H9 (cell line): ENCODE results near the gene RBFOX2. TPM values are rescaled to one million over a fixed set of nuclear protein-coding genes. Genes with fewer than 3 reads are reported as not detected.
"Not testable (repeated sequence)": the region's sequence is repeated elsewhere in the genome, so short reads cannot be mapped to it uniquely, and the experiment has no call there.

Experiments
- DNase-seq: peaks from one replicate; pipeline ENCODE4 v3.0.0-alpha.2; 2017
- H2AFZ ChIP-seq: one replicate; pipeline ENCODE4 v1.6.1; 2013; ENCODE audit warnings: mild to moderate bottlenecking, low read length, control low read depth, moderate library complexity
- H2AK5ac ChIP-seq: 2 replicates; pipeline ENCODE4 v1.6.1; 2013; ENCODE audit warnings: low read length, control low read depth, mixed read lengths; ENCODE audit not compliant: insufficient read length
- H2BK120ac ChIP-seq: one replicate; pipeline ENCODE4 v1.6.1; 2013; ENCODE audit warnings: low read depth, mild to moderate bottlenecking, low read length, control low read depth, inconsistent platforms; ENCODE audit not compliant: poor library complexity, severe bottlenecking
- H2BK12ac ChIP-seq: 2 replicates; pipeline ENCODE4 v1.6.1; 2013; ENCODE audit warnings: low read length, control low read depth, mixed read lengths, low read depth; ENCODE audit not compliant: insufficient read length
- H2BK15ac ChIP-seq: 2 replicates; pipeline ENCODE4 v1.6.1; 2013; ENCODE audit warnings: low read depth, low read length, control low read depth
- H2BK20ac ChIP-seq: one replicate; pipeline ENCODE4 v1.6.1; 2013; ENCODE audit warnings: low read depth, mild to moderate bottlenecking, low read length, control low read depth, inconsistent platforms; ENCODE audit not compliant: poor library complexity, severe bottlenecking
- H2BK5ac ChIP-seq: 2 replicates; pipeline ENCODE4 v1.6.1; 2013; ENCODE audit warnings: low read length, control low read depth, mixed read lengths; ENCODE audit not compliant: insufficient read length
- H3K14ac ChIP-seq: 2 replicates; pipeline ENCODE4 v1.6.1; 2013; ENCODE audit warnings: low read length, control low read depth; ENCODE audit not compliant: insufficient read depth
- H3K18ac ChIP-seq: 2 replicates; pipeline ENCODE4 v1.6.1; 2013; ENCODE audit warnings: low read depth, mild to moderate bottlenecking, mixed read lengths, low read length, control low read depth; ENCODE audit not compliant: insufficient read length
- H3K23ac ChIP-seq: 2 replicates; pipeline ENCODE4 v1.6.1; 2013; ENCODE audit warnings: low read length, control low read depth, mixed read lengths, low read depth; ENCODE audit not compliant: insufficient read length
- H3K23me2 ChIP-seq: 2 replicates; pipeline ENCODE4 v1.6.1; 2013; ENCODE audit warnings: low read depth, mild to moderate bottlenecking, mixed read lengths, low read length, control low read depth; ENCODE audit not compliant: insufficient read length, poor library complexity, severe bottlenecking
- H3K27ac ChIP-seq: 2 replicates; pipeline ENCODE4 v1.5.1; 2013; ENCODE audit warnings: low read length, control low read depth, mixed read lengths, low read depth; ENCODE audit not compliant: insufficient read length
- H3K27me3 ChIP-seq: 2 replicates; pipeline ENCODE4 v1.6.1; 2013; ENCODE audit warnings: low read length, control low read depth, inconsistent platforms; ENCODE audit not compliant: insufficient read depth
- H3K4ac ChIP-seq: 2 replicates; pipeline ENCODE4 v1.6.1; 2013; ENCODE audit warnings: low read depth, mild to moderate bottlenecking, control low read depth, inconsistent platforms, low read length, moderate library complexity
- H3K4me1 ChIP-seq: 2 replicates; pipeline ENCODE4 v1.6.1; 2013; ENCODE audit warnings: low read length, control low read depth, inconsistent platforms; ENCODE audit not compliant: insufficient read depth
- H3K4me2 ChIP-seq: 2 replicates; pipeline ENCODE4 v1.6.1; 2013; ENCODE audit warnings: low read length, control low read depth, mixed read lengths; ENCODE audit not compliant: insufficient read length, insufficient read depth
- H3K56ac ChIP-seq: 2 replicates; pipeline ENCODE4 v1.6.1; 2013; ENCODE audit warnings: low read depth, mild to moderate bottlenecking, mixed read lengths, low read length, control low read depth; ENCODE audit not compliant: insufficient read length
- H3K79me1 ChIP-seq: 2 replicates; pipeline ENCODE4 v1.6.1; 2013; ENCODE audit warnings: low read depth, mild to moderate bottlenecking, moderate library complexity, low read length, control low read depth, inconsistent platforms; ENCODE audit not compliant: insufficient read depth, poor library complexity, severe bottlenecking
- H3K79me2 ChIP-seq: 2 replicates; pipeline ENCODE4 v1.6.1; 2013; ENCODE audit warnings: low read length, control low read depth, inconsistent platforms; ENCODE audit not compliant: insufficient read depth
- H3K9ac ChIP-seq: 2 replicates; pipeline ENCODE4 v1.6.1; 2013; ENCODE audit warnings: low read length, control low read depth, mixed read lengths; ENCODE audit not compliant: insufficient read length; ENCODE audit errors: extremely low read depth
- H3K9me3 ChIP-seq: one replicate; pipeline ENCODE4 v1.6.1; 2013; ENCODE audit warnings: low read depth, low read length, inconsistent platforms; ENCODE audit not compliant: control insufficient read depth
- H3T11ph ChIP-seq: one replicate; pipeline ENCODE4 v1.6.1; 2013; ENCODE audit warnings: mild to moderate bottlenecking, low read length, control low read depth, inconsistent platforms
- H4K20me1 ChIP-seq: one replicate; pipeline ENCODE4 v1.6.1; 2013; ENCODE audit not compliant: control insufficient read depth, insufficient read length, insufficient read depth
- H4K5ac ChIP-seq: 2 replicates; pipeline ENCODE4 v1.6.1; 2013; ENCODE audit warnings: low read depth, mild to moderate bottlenecking, mixed read lengths, low read length, control low read depth; ENCODE audit not compliant: insufficient read length
- H4K8ac ChIP-seq: replicated peaks from 2 replicates; pipeline ENCODE4 v1.6.1; 2013; ENCODE audit warnings: low read length, control low read depth, mixed read lengths, low read depth; ENCODE audit not compliant: insufficient read length
- H4K91ac ChIP-seq: 2 replicates; pipeline ENCODE4 v1.6.1; 2013; ENCODE audit warnings: low read depth, mild to moderate bottlenecking, moderate library complexity, mixed read lengths, low read length, control low read depth; ENCODE audit not compliant: insufficient read length
- H3K27ac Mint-ChIP-seq, 3 experiments: 2 replicates in 2 of 3; 3 replicates in 1 of 3; pipeline ENCODE4 v1.8.0; 2020 to 2021; ENCODE audit warnings: mixed read lengths in 3 of 3, mild to moderate bottlenecking in 1 of 3, moderate library complexity in 1 of 3
- H3K27me3 Mint-ChIP-seq: 2 replicates; pipeline ENCODE4 v1.8.0; 2021; ENCODE audit warnings: low read depth, mild to moderate bottlenecking, moderate library complexity, mixed read lengths
- H3K36me3 Mint-ChIP-seq, 3 experiments: 2 replicates in 2 of 3; 3 replicates in 1 of 3; pipeline ENCODE4 v1.8.0; 2020 to 2021; ENCODE audit warnings: low read depth in 3 of 3, mixed read lengths in 3 of 3; ENCODE audit not compliant: insufficient read depth in 1 of 3
- H3K4me1 Mint-ChIP-seq, 2 experiments: 2 replicates each; pipeline ENCODE4 v1.8.0; 2020; ENCODE audit warnings: mixed read lengths in 2 of 2
- H3K4me3 Mint-ChIP-seq, 2 experiments: 2 replicates in 1 of 2; 3 replicates in 1 of 2; pipeline ENCODE4 v1.8.0; 2020 to 2021; ENCODE audit warnings: mild to moderate bottlenecking in 2 of 2, mixed read lengths in 2 of 2, moderate library complexity in 1 of 2
- H3K9me3 Mint-ChIP-seq, 2 experiments: 2 replicates in 1 of 2; 3 replicates in 1 of 2; pipeline ENCODE4 v1.8.0; 2020; ENCODE audit warnings: mild to moderate bottlenecking in 2 of 2, mixed read lengths in 2 of 2, moderate library complexity in 1 of 2
- CTCF ChIP-seq: fragments of 200-600 bp; sonication (generic); conservative IDR thresholded peaks from 3 replicates; pipeline ENCODE4 v1.8.0; 2021; ENCODE audit warnings: antibody characterized with exemption, mild to moderate bottlenecking
- WGBS: extraction: QIAGEN DNeasy Blood & Tissue Kit; methylation state at CpG from one replicate; pipeline ENCODE4 v1.1.7; 2013; ENCODE audit warnings: missing lambda C conversion rate, low lambda C conversion rate, mixed read lengths; ENCODE audit not compliant: insufficient read length; ENCODE audit errors: extremely low coverage; 5-methylcytosine and 5-hydroxymethylcytosine counted together
- total RNA-seq: library from RNA; stranded (reverse); gene quantifications from 2 replicates; pipeline ENCODE4 v1.2.1, GENCODE V29; 2021

The RBFOX2 gene
- total RNA-seq, 1 experiment from 2014 or later = 84.7 TPM

DNA sequence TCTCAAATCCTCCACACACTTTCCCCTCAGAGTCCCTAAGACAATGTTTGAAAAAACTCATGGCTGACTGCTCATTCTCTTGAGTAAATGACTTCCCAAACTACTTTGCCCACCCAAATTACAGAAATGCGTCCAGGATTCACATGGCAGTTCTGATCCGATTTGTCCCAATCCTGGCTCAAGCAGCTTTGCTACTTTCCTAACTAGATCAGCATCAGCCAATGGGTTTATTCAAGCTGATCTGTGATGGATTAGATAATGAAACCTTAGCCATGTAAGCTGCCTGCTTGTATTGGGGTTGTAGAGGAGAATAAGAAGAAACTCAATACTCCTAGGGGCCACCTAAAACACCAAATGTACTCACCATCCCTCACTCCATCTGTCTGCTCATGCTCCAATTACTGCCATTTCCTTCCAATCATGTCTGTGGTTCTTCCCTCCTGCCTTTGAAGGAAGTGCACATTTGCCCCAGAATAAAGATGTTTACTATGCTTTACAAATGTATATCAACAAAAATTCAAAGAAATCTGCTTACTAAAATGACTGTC is 6.9 kb downstream of the RBFOX2 start:
- H4K91ac ChIP-seq = no peak overlapping the region
- no peak overlapping the region for H3K4ac ChIP-seq
- H4K5ac ChIP-seq = no peak overlapping the region
- H3K23ac ChIP-seq = no peak overlapping the region
- H2BK20ac ChIP-seq = no peak overlapping the region
- no peak overlapping the region for H3K9ac ChIP-seq
- no peak overlapping the region for H3K56ac ChIP-seq
- no peak overlapping the region for H2BK12ac ChIP-seq
- peaks cover 2% of the 10 kb centered on the region; the same call in 1 of the 2 replicates for H3K4me1 ChIP-seq
- H3K79me2 ChIP-seq = peaks cover 22% of the 10 kb centered on the region; the same call in 1 of the 2 replicates
- H2BK5ac ChIP-seq = no peak overlapping the region
- no peaks in the 10 kb centered on the region for H4K20me1 ChIP-seq
- WGBS = no CpG with 5 or more reads among the region's 2 CpGs
- Mint-ChIP-seq H3K9me3 (peaks cover 0 to 2% of the 10 kb centered on the region in 2 experiments; a peak in 2 of 5 replicates), H3K4me1 (peaks cover 40 to 45% of the 10 kb centered on the region in 2 experiments), H3K27ac (peak overlapping the region in 2 of 3 experiments; percentile 8 to 64; a peak in 3 of 7 replicates), H3K27me3 (no peaks in the 10 kb centered on the region), H3K36me3 (peaks cover 12 to 27% (median 25%) of the 10 kb centered on the region in 3 experiments), H3K4me3 (no peak overlapping the region)
- no peak overlapping the region for H2BK120ac ChIP-seq
- H4K8ac ChIP-seq = no peak overlapping the region
- no peak overlapping the region for H3K4me2 ChIP-seq
- H2AFZ ChIP-seq = no peak overlapping the region
- DNase-seq = no peak
- no peak overlapping the region for H3T11ph ChIP-seq
- no peaks in the 10 kb centered on the region for H3K27me3 ChIP-seq
- H3K23me2 ChIP-seq = no peaks in the 10 kb centered on the region
- peaks cover 5% of the 10 kb centered on the region for H3K79me1 ChIP-seq
- H3K14ac ChIP-seq = no peak overlapping the region
- H2AK5ac ChIP-seq = no peak overlapping the region
- H3K9me3 ChIP-seq = no peaks in the 10 kb centered on the region
- no peak for TF ChIP-seq CTCF
- no peak overlapping the region for H3K18ac ChIP-seq
- H2BK15ac ChIP-seq = no peak overlapping the region
- no peak overlapping the region for H3K27ac ChIP-seq

- not testable (repeated sequence) for H3K23ac ChIP-seq, H3K4me2 ChIP-seq, H2AFZ ChIP-seq, DNase-seq, H3K4me1 ChIP-seq, H3T11ph ChIP-seq, H3K27me3 Mint-ChIP-seq, H4K91ac ChIP-seq, H3K23me2 ChIP-seq, H3K9me3 ChIP-seq, H3K18ac ChIP-seq, H3K9me3 Mint-ChIP-seq, H2BK20ac ChIP-seq, H2BK5ac ChIP-seq, H3K79me1 ChIP-seq, H3K27me3 ChIP-seq, H3K14ac ChIP-seq, H3K9ac ChIP-seq, H3K56ac ChIP-seq, H2BK12ac ChIP-seq, H4K5ac ChIP-seq, H2BK120ac ChIP-seq, H3K27ac ChIP-seq, H3K4ac ChIP-seq, H4K20me1 ChIP-seq, H2BK15ac ChIP-seq, H3K4me3 Mint-ChIP-seq, H2AK5ac ChIP-seq, H3K27ac Mint-ChIP-seq, H4K8ac ChIP-seq
- H3K79me2 ChIP-seq = peaks cover 23% of the 10 kb centered on the region; the same call in 1 of the 2 replicates
- WGBS = no CpG with 5 or more reads among the region's 3 CpGs
- H3K4me1 Mint-ChIP-seq = peaks cover 43 to 47% of the 10 kb centered on the region in 2 experiments
- H3K36me3 Mint-ChIP-seq = peaks cover 10 to 19% (median 18%) of the 10 kb centered on the region in 3 experiments; a peak in 6 of 7 replicates
Measured at GRCh38 chr22:36020865-36021264, 7.8 kb downstream of the RBFOX2 start.
